ENCODE data around the gene FBXO22. TPM values are rescaled to one million over a fixed set of nuclear protein-coding genes. Genes with fewer than 3 reads are reported as not detected.

FBXO22 gene
- total and polyA plus RNA-seq, 10 of the 15 experiments (the other 5 are each of a cell fraction or from before 2014, with no cell fraction given) = 15.2 to 110 (median 42.8) TPM

- ChIA-PET RAD21 (ENCODE audit: unreplicated experiment) (interaction anchor here (0.9 to 2.8 kb wide), 4 partner anchors 127 to 209 kb away, joined by 3 to 13 read pairs (median 6); no protein-coding TSS in a partner anchor), CTCF (interaction anchor here (0.7 to 4.6 kb wide), 12 partner anchors 8 to 220 kb away, joined by 3 to 25 read pairs (median 6); partner anchors contain the start of gene TMEM266), POLR2A (no interaction called here), SMC1A (ENCODE audit: uncharacterized antibody, unreplicated experiment) (interaction anchor here (0.7 to 2.0 kb wide), 9 partner anchors 12 to 210 kb away, joined by 3 to 8 read pairs (median 3); partner anchors contain the start of gene NRG4)
- peaks cover 7% of the 10 kb centered on the region for H3K4me1 ChIP-seq (ENCODE audit: control insufficient read depth, insufficient read depth, low read length)
- FAIRE-seq = no peak
- in situ Hi-C loops (cut with MboI) (no loop called here), intact Hi-C loops (cut with micrococcal nuclease; ENCODE audit: unreplicated experiment) (loop anchor here (5.0 kb wide), 1 partner anchor 118 kb away; no protein-coding TSS in a partner anchor)
- no peak overlapping the region for H2AFZ ChIP-seq (ENCODE audit: control insufficient read depth, low read depth, low read length)
- ATAC-seq = no peak
- H3K9me3 ChIP-seq (replicated peaks; ENCODE audit: control insufficient read depth, insufficient read depth, low read length) = no peaks in the 10 kb centered on the region
- H3K36me3 ChIP-seq (ENCODE audit: control insufficient read depth in 2 of 2, insufficient read depth in 2 of 2, low read length in 1 of 2) = peaks cover 6 to 9% of the 10 kb centered on the region in 2 experiments
- H3K9ac ChIP-seq (ENCODE audit: control insufficient read depth, insufficient read depth, low read length) = no peak overlapping the region
- no peak overlapping the region for H3K4me2 ChIP-seq (ENCODE audit: control insufficient read depth, insufficient read depth)
- BruUV-seq (replicated peaks) = no TSS peak
- H3K27me3 ChIP-seq (replicated peaks in 1 of 2; ENCODE audit: control insufficient read depth in 2 of 2, insufficient read depth in 2 of 2, low read length in 1 of 2) = no peaks in the 10 kb centered on the region
- peaks cover 9% of the 10 kb centered on the region for H3K79me2 ChIP-seq (ENCODE audit: control insufficient read depth, insufficient read depth, low read length)
- H3K4me3 ChIP-seq = no peak overlapping the region
- no peaks in the 10 kb centered on the region for H4K20me1 ChIP-seq (ENCODE audit: control insufficient read depth, insufficient read depth)
- DNase-seq (ENCODE audit: low read depth, low spot score) = no peak
- no peak overlapping the region for H3K27ac ChIP-seq (ENCODE audit: control insufficient read depth, insufficient read depth)
- 75% methylated on average over 5 of the region's 5 CpGs for WGBS (ENCODE audit: insufficient coverage, insufficient replicate concordance, low lambda C conversion rate, missing lambda C conversion rate)
- TF ChIP-seq NFYB (IDR thresholded peaks at IDR 0.05; ENCODE audit: insufficient read depth, low read depth, low read length) (no peak), POLR2AphosphoS2 (IDR thresholded peaks at IDR 0.05; ENCODE audit: low read depth, low read length) (no peak), JUND (IDR thresholded peaks at IDR 0.05; ENCODE audit: low read depth, low read length) (no peak), ATF3 (IDR thresholded peaks at IDR 0.05; ENCODE audit: borderline replicate concordance, extremely low read depth, low read depth, low read length) (no peak), CHD1 (IDR thresholded peaks at IDR 0.05; ENCODE audit: low read depth, low read length) (no peak), POLR2A (IDR thresholded peaks at IDR 0.05; ENCODE audit: low read depth, low read length) (no peak), CTCF (IDR thresholded peaks at IDR 0.05 in 2 of 3, conservative IDR thresholded peaks at IDR 0.05 in 1 of 3; ENCODE audit: control insufficient read depth in 2 of 3, extremely low read depth in 1 of 3, insufficient read depth in 1 of 3, low read depth in 3 of 3, low read length in 3 of 3) (no peak), ZBTB4 (CRISPR knock-in tag; IDR thresholded peaks at IDR 0.05) (no peak), ZBTB11 (CRISPR knock-in tag; IDR thresholded peaks at IDR 0.05) (no peak), TCF3 (IDR thresholded peaks at IDR 0.05; ENCODE audit: borderline replicate concordance, insufficient read depth, low read depth, low read length) (no peak), MTA3 (IDR thresholded peaks at IDR 0.05; ENCODE audit: borderline replicate concordance, low read length) (no peak), MEF2B (IDR thresholded peaks at IDR 0.05; ENCODE audit: partially characterized antibody, poor library complexity, severe bottlenecking) (no peak), NFIC (IDR thresholded peaks at IDR 0.05; ENCODE audit: low read depth, low read length) (no peak)
Observed at GRCh38 chr15:75929799-75930565, 26.3 kb downstream of the FBXO22 start.
